ENCODE measurements around the gene SHROOM4.

GRCh38 chrX:50860518-50860917 lies 46.5 kb upstream of the SHROOM4 start:
- TF ChIP-seq CTCF (IDR thresholded peaks at IDR 0.05), result no peak
- TF ChIP-seq EP300 (IDR thresholded peaks at IDR 0.05), result no peak

Measured in gastroesophageal sphincter (tissue), 3 donors.